Epithelial cell of esophagus (primary cell): ENCODE measurements around the gene NAPEPLD.

Source experiments
- DNase-seq: peaks from one replicate; pipeline ENCODE4 v3.0.0; 2010; ENCODE audit warnings: low read depth
- H3K4me3 ChIP-seq: 2 replicates; pipeline ENCODE4 v1.5.1; 2011; ENCODE audit warnings: mild to moderate bottlenecking, low read length, control low read depth
- CTCF ChIP-seq: IDR thresholded peaks from 2 replicates; pipeline ENCODE4 v1.5.1; 2011; ENCODE audit warnings: low read depth, mild to moderate bottlenecking, low read length, control low read depth, inconsistent platforms; ENCODE audit not compliant: insufficient read depth; ENCODE audit errors: missing control alignments

The NAPEPLD gene

GRCh38 chr7:103130901-103131624 is 17.8 kb downstream of the NAPEPLD start:
- no peak for TF ChIP-seq CTCF
- DNase-seq: peak; percentile 62
- no peak overlapping the region for H3K4me3 ChIP-seq

DNA sequence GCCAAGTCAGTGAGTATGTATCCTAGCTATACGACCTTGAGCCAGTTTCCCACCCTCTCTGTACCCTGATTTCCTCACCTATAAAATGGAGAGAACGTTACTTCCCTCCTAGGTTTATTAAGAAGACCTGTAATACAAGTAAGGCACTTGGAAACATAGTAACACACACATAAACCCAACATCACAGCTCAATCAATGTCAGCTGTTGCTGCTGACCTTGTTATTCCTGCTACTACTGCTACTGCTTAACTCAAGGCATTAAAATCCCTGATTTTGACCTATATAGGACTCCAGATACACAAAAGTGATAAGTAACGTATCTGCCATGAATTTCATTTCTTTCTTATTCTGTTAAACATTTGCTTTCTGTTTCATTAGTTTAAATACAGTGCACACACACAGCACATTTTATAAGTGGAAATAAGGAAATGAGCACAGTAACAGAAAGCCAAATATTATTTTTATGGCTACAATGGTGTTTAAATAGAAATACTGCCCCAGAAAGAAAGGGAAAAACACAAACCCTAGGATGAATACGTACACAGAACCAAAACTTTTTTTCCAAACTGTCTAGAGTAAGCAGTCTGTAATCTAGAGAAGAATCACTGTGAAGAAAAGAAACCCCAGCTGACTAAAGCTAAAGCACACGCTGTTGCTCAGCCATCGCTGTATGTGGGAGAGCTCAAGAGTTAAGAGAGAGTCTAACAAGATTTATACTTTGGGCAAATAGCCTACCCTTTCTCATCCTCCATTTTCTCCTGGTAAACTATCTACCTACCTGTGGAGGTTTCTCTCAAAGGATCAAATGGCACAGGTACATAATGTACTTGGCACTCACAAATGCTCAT is 19.0 kb downstream of the NAPEPLD start:
- no peak for DNase-seq
- TF ChIP-seq CTCF: no peak
- H3K4me3 ChIP-seq: no peak overlapping the region

GRCh38 chr7:103127006-103127405 is 21.9 kb downstream of the NAPEPLD start:
- DNase-seq: no peak
- no peak for TF ChIP-seq CTCF
- H3K4me3 ChIP-seq: no peak overlapping the region

- no peak for TF ChIP-seq CTCF
- no peak overlapping the region for H3K4me3 ChIP-seq
- no peak for DNase-seq
Measured at GRCh38 chr7:103124429-103124979, 24.4 kb downstream of the NAPEPLD start.

DNA sequence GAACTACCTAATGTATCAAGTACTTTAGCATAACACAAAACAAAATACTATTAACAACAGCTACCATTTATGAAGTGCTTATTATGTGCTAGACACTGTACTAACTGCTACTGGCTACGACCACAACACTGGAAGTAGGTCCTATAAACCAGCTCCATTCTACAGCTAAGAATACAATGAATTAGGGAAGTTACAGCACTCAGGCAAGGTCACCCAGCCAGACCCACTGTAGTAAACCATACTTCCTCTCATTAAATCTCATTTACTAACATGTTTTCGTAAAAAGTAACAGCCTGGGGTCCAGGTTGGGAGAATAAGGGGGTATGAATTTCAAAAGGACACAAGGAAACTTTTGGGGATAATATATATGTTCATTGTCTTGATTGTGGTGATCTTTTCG is 25.4 kb downstream of the NAPEPLD start:
- DNase-seq: no peak
- no peak for TF ChIP-seq CTCF

DNA sequence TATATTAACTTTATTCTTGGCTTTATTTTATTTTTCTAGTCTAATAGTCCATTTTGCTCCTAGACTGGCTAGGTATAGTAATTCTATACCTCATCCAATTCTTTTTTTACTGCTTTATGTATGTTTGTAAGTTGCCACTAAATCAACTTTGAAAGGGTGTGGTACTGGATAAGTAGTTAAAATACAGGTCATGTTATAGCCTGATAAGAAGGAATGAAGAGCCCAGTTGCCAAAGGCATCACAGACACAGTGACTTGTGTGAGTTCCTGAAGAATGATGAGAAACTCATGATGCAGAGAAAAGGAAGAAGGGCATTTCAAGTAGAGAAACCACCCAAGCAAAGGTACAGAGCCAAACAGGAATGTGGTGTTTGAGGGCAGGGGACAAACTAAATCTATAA is 27.3 kb downstream of the NAPEPLD start:
- no peak for DNase-seq
- H3K4me3 ChIP-seq: no peak overlapping the region
- TF ChIP-seq CTCF: no peak

More for the DNA sequence above, 25.4 kb downstream of the NAPEPLD start:
- H3K4me3 ChIP-seq: no peak overlapping the region
